Activated CD8-positive, alpha-beta T cell treated with anti-CD3 and anti-CD28 coated beads for 36 hours (primary cell): ENCODE measurements around the gene UBE2G1. TPM values are rescaled to one million over a fixed set of nuclear protein-coding genes. Genes with fewer than 3 reads are reported as not detected.
A peak's percentile ranks its signal among the peaks of the same experiment; 100 is the strongest.

Experiments
- ATAC-seq: fragments of 200-7000 bp; cut with Tn5 transposase; one replicate; pipeline ENCODE4 v1.10.0; 2021; ENCODE audit warnings: mild to moderate bottlenecking, moderate library complexity
- CTCF ChIA-PET: fragments of 350-600 bp; sonication (Branson Sonifier 250); formaldehyde crosslinking; loops from one replicate; lab custom pipeline; 2021; ENCODE audit warnings: antibody characterized with exemption; lab: Charles Lee
- POLR2A ChIA-PET: fragments of 350-600 bp; sonication (Branson Sonifier 250); formaldehyde crosslinking; loops from one replicate; lab custom pipeline; 2021; ENCODE audit warnings: antibody characterized with exemption; lab: Charles Lee
- DNase-seq: peaks from one replicate; pipeline ENCODE4 v3.0.0-alpha.2; 2020
- H3K27ac Mint-ChIP-seq: one replicate; pipeline ENCODE4 v1.8.0; 2021; ENCODE audit warnings: mild to moderate bottlenecking, mixed read lengths
- H3K27me3 Mint-ChIP-seq: one replicate; pipeline ENCODE4 v1.8.0; 2021; ENCODE audit warnings: mixed read lengths
- H3K36me3 Mint-ChIP-seq: one replicate; pipeline ENCODE4 v1.8.0; 2021; ENCODE audit warnings: low read depth, mixed read lengths
- H3K4me1 Mint-ChIP-seq: one replicate; pipeline ENCODE4 v1.8.0; 2021; ENCODE audit warnings: low read depth, mixed read lengths
- H3K4me3 Mint-ChIP-seq: one replicate; pipeline ENCODE4 v1.8.0; 2021; ENCODE audit warnings: mild to moderate bottlenecking, moderate library complexity, mixed read lengths
- H3K9me3 Mint-ChIP-seq: one replicate; pipeline ENCODE4 v1.8.0; 2021; ENCODE audit warnings: mixed read lengths
- CTCF ChIP-seq: fragments of 200-600 bp; IDR thresholded peaks from one replicate; pipeline ENCODE4 v1.8.0; 2022; ENCODE audit warnings: antibody characterized with exemption, mild to moderate bottlenecking
- intact Hi-C: fragments of 100-400 bp; cut with micrococcal nuclease; formaldehyde crosslinking; loops from one replicate; pipeline ENCODE4 v1.10.0; 2022
- total RNA-seq, 2 experiments: library from RNA; stranded (reverse); gene quantifications; one replicate each; pipeline ENCODE4 v1.2.3, GENCODE V29; 2021

The UBE2G1 gene
- total RNA-seq, 2 experiments from 2014 or later = 40.2 to 44.0 TPM

- no peak for ATAC-seq
- no peak overlapping the region for H3K4me3 Mint-ChIP-seq
- no peak for TF ChIP-seq CTCF
- H3K27me3 Mint-ChIP-seq = no peaks in the 10 kb centered on the region
- intact Hi-C loops = no loop called here
- CTCF ChIA-PET = interaction anchor here (1.3 to 1.7 kb wide), 2 partner anchors 13 to 15 kb away, joined by 4 to 5 read pairs; no protein-coding TSS in a partner anchor
- no peaks in the 10 kb centered on the region for H3K9me3 Mint-ChIP-seq
- POLR2A ChIA-PET = interaction anchor here (1.2 kb wide), 1 partner anchor 54 kb away, joined by 3 read pairs; no protein-coding TSS in a partner anchor
- DNase-seq = no peak
- peaks cover 2% of the 10 kb centered on the region for H3K36me3 Mint-ChIP-seq
- peaks cover 51% of the 10 kb centered on the region for H3K4me1 Mint-ChIP-seq
- no peak overlapping the region for H3K27ac Mint-ChIP-seq
Measured at GRCh38 chr17:4317610-4318009, 48.9 kb downstream of the UBE2G1 start.

GRCh38 chr17:4316648-4317047 lies 49.8 kb downstream of the UBE2G1 start:
- ChIA-PET POLR2A (interaction anchor here (1.2 kb wide), 2 partner anchors 12 to 53 kb away, joined by 3 to 4 read pairs; no protein-coding TSS in a partner anchor), CTCF (interaction anchor here (1.0 kb wide), 1 partner anchor 19 kb away, joined by 3 read pairs; no protein-coding TSS in a partner anchor)
- DNase-seq (no peak), ATAC-seq (no peak)
- Mint-ChIP-seq H3K36me3 (peaks cover 2% of the 10 kb centered on the region), H3K9me3 (no peaks in the 10 kb centered on the region), H3K27ac (no peak overlapping the region), H3K4me3 (no peak overlapping the region), H3K27me3 (no peaks in the 10 kb centered on the region), H3K4me1 (peaks cover 55% of the 10 kb centered on the region)
- TF ChIP-seq CTCF = no peak
- intact Hi-C loops = no loop called here

- H3K9me3 Mint-ChIP-seq = no peaks in the 10 kb centered on the region
- DNase-seq (no peak), ATAC-seq (no peak)
- H3K4me3 Mint-ChIP-seq = no peak overlapping the region
- no peaks in the 10 kb centered on the region for H3K27me3 Mint-ChIP-seq
- POLR2A ChIA-PET = interaction anchor here (1.1 kb wide), 1 partner anchor 27 kb away, joined by 3 read pairs; no protein-coding TSS in a partner anchor
- peaks cover 2% of the 10 kb centered on the region for H3K36me3 Mint-ChIP-seq
- TF ChIP-seq CTCF = no peak
- intact Hi-C loops = no loop called here
- peaks cover 70% of the 10 kb centered on the region for H3K4me1 Mint-ChIP-seq
- H3K27ac Mint-ChIP-seq = peak overlapping the region; percentile 6
- CTCF ChIA-PET = no interaction called here
Measured at GRCh38 chr17:4314618-4315017, 51.9 kb downstream of the UBE2G1 start.

- CTCF ChIA-PET = no interaction called here
- POLR2A ChIA-PET = no interaction called here
- no peaks in the 10 kb centered on the region for H3K27me3 Mint-ChIP-seq
- no peaks in the 10 kb centered on the region for H3K9me3 Mint-ChIP-seq
- DNase-seq (no peak), ATAC-seq (no peak)
- no peak for TF ChIP-seq CTCF
- intact Hi-C loops = no loop called here
- H3K4me1 Mint-ChIP-seq = peaks cover 68% of the 10 kb centered on the region
- no peak overlapping the region for H3K4me3 Mint-ChIP-seq
- H3K36me3 Mint-ChIP-seq = peaks cover 2% of the 10 kb centered on the region
- peak overlapping the region; percentile 53 for H3K27ac Mint-ChIP-seq
Measured at GRCh38 chr17:4314179-4314578, 52.3 kb downstream of the UBE2G1 start.

GRCh38 chr17:4313221-4314114 lies 53.0 kb downstream of the UBE2G1 start:
- peak overlapping the region; percentile 53 for H3K27ac Mint-ChIP-seq
- TF ChIP-seq CTCF = no peak
- no peak overlapping the region for H3K4me3 Mint-ChIP-seq
- no peaks in the 10 kb centered on the region for H3K27me3 Mint-ChIP-seq
- H3K36me3 Mint-ChIP-seq = peaks cover 2% of the 10 kb centered on the region
- ChIA-PET POLR2A (no interaction called here), CTCF (no interaction called here)
- intact Hi-C loops = no loop called here
- no peak for DNase-seq
- no peak for ATAC-seq
- H3K4me1 Mint-ChIP-seq = peaks cover 66% of the 10 kb centered on the region
- H3K9me3 Mint-ChIP-seq = no peaks in the 10 kb centered on the region
